Suprapubic skin (tissue), 3 donors: Measurements from ENCODE around the gene TUBA4B.

Experiments
- CTCF ChIP-seq, 2 donors: fragments of 200-600 bp in 1 of 2; fragments of 450-650 bp in 1 of 2; sonication (generic) in 1 of 2; IDR thresholded peaks; one replicate each; pipeline ENCODE4 v1.5.1; 2016 to 2019; ENCODE audit warnings: antibody characterized with exemption in 2 of 2, mild to moderate bottlenecking in 1 of 2, moderate library complexity in 1 of 2
- POLR2A ChIP-seq, 2 donors: fragments of 450-650 bp; IDR thresholded peaks; one replicate each; pipeline ENCODE4 v1.6.1; 2017; ENCODE audit warnings: antibody characterized with exemption in 2 of 2, mild to moderate bottlenecking in 2 of 2, moderate library complexity in 2 of 2

GRCh38 chr2:219291394-219291793 lies 38.4 kb downstream of the TUBA4B start:
- TF ChIP-seq CTCF (IDR thresholded peaks at IDR 0.05) (no peak), POLR2A (IDR thresholded peaks at IDR 0.05) (no peak)
